Measurements from ENCODE around the gene AOPEP.

AOPEP gene

DNA sequence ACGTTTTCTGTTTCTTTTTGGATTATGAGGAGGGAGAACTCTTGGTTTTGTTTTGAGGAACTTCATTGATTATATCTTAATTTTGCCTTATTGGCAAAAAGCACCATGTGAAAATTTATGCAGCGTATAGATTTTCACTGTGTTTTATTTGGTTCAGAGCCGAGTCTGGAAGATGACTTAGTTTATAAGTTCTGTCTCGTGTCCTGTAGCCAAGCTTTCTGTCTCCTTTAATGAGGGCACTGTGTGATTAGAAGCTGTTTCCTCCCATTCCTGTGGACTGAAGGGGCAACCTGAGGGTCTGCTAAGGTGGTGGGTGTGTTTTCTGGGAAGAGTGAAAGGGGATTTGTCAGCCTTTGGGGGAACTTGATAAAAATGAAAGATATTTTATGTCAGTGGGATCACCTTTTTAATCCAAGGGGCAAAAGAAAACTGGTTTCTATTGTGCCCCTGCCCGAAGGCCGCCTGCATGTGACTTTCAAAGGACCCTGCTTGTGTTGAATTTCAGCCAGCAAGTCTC is 328.9 kb downstream of the AOPEP start (continued):
- TF ChIP-seq ZNF792 (tag by site-specific recombination; IDR thresholded peaks at IDR 0.05) (no peak), ZNF335 (tag by site-specific recombination; conservative IDR thresholded peaks at IDR 0.05) (peak; percentile 64), ZNF596 (tag by site-specific recombination; IDR thresholded peaks at IDR 0.05) (no peak), ZNF10 (tag by site-specific recombination; IDR thresholded peaks at IDR 0.05) (no peak), MZF1 (tag by site-specific recombination; IDR thresholded peaks at IDR 0.05; ENCODE audit: borderline replicate concordance) (no peak)
- TF ChIP-seq, protein P1, sequence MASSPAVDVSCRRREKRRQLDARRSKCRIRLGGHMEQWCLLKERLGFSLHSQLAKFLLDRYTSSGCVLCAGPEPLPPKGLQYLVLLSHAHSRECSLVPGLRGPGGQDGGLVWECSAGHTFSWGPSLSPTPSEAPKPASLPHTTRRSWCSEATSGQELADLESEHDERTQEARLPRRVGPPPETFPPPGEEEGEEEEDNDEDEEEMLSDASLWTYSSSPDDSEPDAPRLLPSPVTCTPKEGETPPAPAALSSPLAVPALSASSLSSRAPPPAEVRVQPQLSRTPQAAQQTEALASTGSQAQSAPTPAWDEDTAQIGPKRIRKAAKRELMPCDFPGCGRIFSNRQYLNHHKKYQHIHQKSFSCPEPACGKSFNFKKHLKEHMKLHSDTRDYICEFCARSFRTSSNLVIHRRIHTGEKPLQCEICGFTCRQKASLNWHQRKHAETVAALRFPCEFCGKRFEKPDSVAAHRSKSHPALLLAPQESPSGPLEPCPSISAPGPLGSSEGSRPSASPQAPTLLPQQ (tag by site-specific recombination; IDR thresholded peaks at IDR 0.05): no peak

DNA sequence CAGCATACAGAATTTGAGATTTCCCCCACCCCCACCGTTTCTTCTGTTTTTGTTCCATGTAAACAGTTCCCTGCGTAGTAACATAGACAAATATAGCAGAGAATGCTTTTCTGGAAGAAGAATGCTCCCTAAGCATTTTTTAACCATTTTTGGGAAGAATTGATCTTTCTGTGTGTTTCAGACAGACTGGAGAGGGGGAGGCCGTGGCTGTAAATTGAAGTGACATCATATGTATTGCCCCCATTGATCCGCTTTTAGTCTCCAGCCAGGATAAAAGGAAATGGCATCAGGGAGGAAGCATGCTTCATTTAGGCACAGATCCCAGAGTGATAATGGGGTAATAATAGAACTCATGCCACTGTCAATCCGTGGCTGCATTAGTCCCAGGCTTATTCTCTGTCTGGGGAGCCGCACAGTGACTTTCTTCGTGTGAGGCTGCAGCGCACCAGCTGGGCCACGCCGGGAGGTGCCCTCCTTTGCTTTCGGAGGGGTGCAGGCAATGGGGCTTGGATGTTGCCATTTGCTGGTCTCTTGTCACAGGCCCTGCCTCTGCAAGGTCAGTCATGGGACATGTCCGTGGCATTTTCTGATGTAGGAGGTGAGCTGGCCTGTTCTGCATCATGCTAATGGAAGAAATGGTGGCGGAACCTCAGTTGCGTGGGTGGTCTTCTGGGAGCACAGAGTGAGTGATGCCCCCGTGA is 329.5 kb downstream of the AOPEP start:
- Histone ChIP-seq H3K36me3 (ENCODE audit: control insufficient read depth in 2 of 2, insufficient read depth in 1 of 2, low read length in 2 of 2) (peaks cover 0 to 6% of the 10 kb centered on the region in 2 experiments; a peak in 1 of 3 replicates), H3K4me3 (ENCODE audit: low read depth, low read length) (no peak overlapping the region; the same call in 1 of the 2 replicates), H3K27ac (ENCODE audit: extremely low read depth, low read depth, low read length) (peak overlapping the region; percentile 6; the same call in 1 of the 2 replicates), H3K4me1 (ENCODE audit: control insufficient read depth, insufficient read depth, low read length) (peaks cover 38% of the 10 kb centered on the region), H3K9me3 (ENCODE audit: control insufficient read depth, insufficient read depth, low read depth, low read length) (no peaks in the 10 kb centered on the region)
- TF ChIP-seq ZNF335 (tag by site-specific recombination; conservative IDR thresholded peaks at IDR 0.05): 0 out of 2 replicates have a peak, but pooled peaks have one; percentile 22
- TF ChIP-seq SP7 (tag by site-specific recombination; IDR thresholded peaks at IDR 0.05): 0 out of 2 replicates have a peak, but pooled peaks have one; percentile 24
- TF ChIP-seq ZEB2 (tag by site-specific recombination; IDR thresholded peaks at IDR 0.05): 0 out of 2 replicates have a peak, but pooled peaks have one; percentile 20
- TF ChIP-seq KLF1 (tag by site-specific recombination; IDR thresholded peaks at IDR 0.05): no peak
- peak; percentile 33; the same call in 1 of the 2 replicates for TF ChIP-seq ZFHX2 (tag by site-specific recombination; conservative IDR thresholded peaks at IDR 0.05)
- TF ChIP-seq OSR2 (tag by site-specific recombination; IDR thresholded peaks at IDR 0.05): peak; percentile 66
- peak; percentile 87 for TF ChIP-seq ZIC2 (tag by site-specific recombination; IDR thresholded peaks at IDR 0.05)
- TF ChIP-seq ZNF629 (tag by site-specific recombination; IDR thresholded peaks at IDR 0.05): peak; percentile 56
- TF ChIP-seq ZNF292 (tag by site-specific recombination; IDR thresholded peaks at IDR 0.05; ENCODE audit: borderline replicate concordance, low read depth): no peak
- TF ChIP-seq, protein P1 (tag by site-specific recombination; IDR thresholded peaks at IDR 0.05): no peak
- peak; percentile 23; the same call in 1 of the 2 replicates for TF ChIP-seq ZBTB21 (tag by site-specific recombination; IDR thresholded peaks at IDR 0.05)
- peak; percentile 80 for TF ChIP-seq ZBTB17 (tag by site-specific recombination; IDR thresholded peaks at IDR 0.05)
- TF ChIP-seq TCF7L2 (IDR thresholded peaks at IDR 0.05; ENCODE audit: borderline replicate concordance, low read depth, low read length): peak; percentile 94
- peak; percentile 28; the same call in 1 of the 2 replicates for TF ChIP-seq ZNF843 (tag by site-specific recombination; IDR thresholded peaks at IDR 0.05)
- TF ChIP-seq FEZF1 (tag by site-specific recombination; IDR thresholded peaks at IDR 0.05): peak; percentile 69
- TF ChIP-seq, protein P2, sequence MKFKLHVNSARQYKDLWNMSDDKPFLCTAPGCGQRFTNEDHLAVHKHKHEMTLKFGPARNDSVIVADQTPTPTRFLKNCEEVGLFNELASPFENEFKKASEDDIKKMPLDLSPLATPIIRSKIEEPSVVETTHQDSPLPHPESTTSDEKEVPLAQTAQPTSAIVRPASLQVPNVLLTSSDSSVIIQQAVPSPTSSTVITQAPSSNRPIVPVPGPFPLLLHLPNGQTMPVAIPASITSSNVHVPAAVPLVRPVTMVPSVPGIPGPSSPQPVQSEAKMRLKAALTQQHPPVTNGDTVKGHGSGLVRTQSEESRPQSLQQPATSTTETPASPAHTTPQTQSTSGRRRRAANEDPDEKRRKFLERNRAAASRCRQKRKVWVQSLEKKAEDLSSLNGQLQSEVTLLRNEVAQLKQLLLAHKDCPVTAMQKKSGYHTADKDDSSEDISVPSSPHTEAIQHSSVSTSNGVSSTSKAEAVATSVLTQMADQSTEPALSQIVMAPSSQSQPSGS (tag by site-specific recombination; IDR thresholded peaks at IDR 0.05; ENCODE audit: low read depth): peak; percentile 68
- peak; percentile 46; the same call in 1 of the 2 replicates for TF ChIP-seq TRIM28 (IDR thresholded peaks at IDR 0.05; ENCODE audit: borderline replicate concordance, low read length)
- TF ChIP-seq IKZF3 (tag by site-specific recombination; IDR thresholded peaks at IDR 0.05): peak; percentile 51; the same call in 1 of the 2 replicates
- TF ChIP-seq GLI4 (tag by site-specific recombination; IDR thresholded peaks at IDR 0.05): no peak
- CTCF ChIA-PET: interaction anchor here (0.6 to 1.1 kb wide), 4 partner anchors 10 to 329 kb away, joined by 3 to 5 read pairs (median 3); no protein-coding TSS in a partner anchor
- POLR2A ChIA-PET: interaction anchor here (1.5 kb wide), 1 partner anchor 8 kb away, joined by 3 read pairs; no protein-coding TSS in a partner anchor

Measured in HEK293 (cell line).